ENCODE measurements around the gene SAMD4A.

The SAMD4A gene

GRCh38 chr14:54650331-54650958 is 83.5 kb downstream of the SAMD4A start:
- Histone ChIP-seq H3K4me1 (ENCODE audit: control insufficient read depth in 1 of 2, insufficient read depth in 1 of 2, low read depth in 1 of 2, low read length in 1 of 2) (no peaks in the 10 kb centered on the region), H3K36me3 (no peaks in the 10 kb centered on the region), H3K4me3 (ENCODE audit: low read depth in 1 of 2, low read length in 1 of 2) (no peak overlapping the region), H3K27me3 (peaks cover 13% of the 10 kb centered on the region), H3K9me3 (no peaks in the 10 kb centered on the region), H3K27ac (no peak overlapping the region)
- no peak for TF ChIP-seq CTCF (IDR thresholded peaks at IDR 0.05)

GRCh38 chr14:54650959-54651351 is 84.0 kb downstream of the SAMD4A start:
- Histone ChIP-seq H3K27ac (no peak overlapping the region), H3K36me3 (no peaks in the 10 kb centered on the region), H3K27me3 (peaks cover 13% of the 10 kb centered on the region), H3K9me3 (no peaks in the 10 kb centered on the region), H3K4me1 (ENCODE audit: control insufficient read depth in 1 of 2, insufficient read depth in 1 of 2, low read depth in 1 of 2, low read length in 1 of 2) (no peaks in the 10 kb centered on the region), H3K4me3 (ENCODE audit: low read depth in 1 of 2, low read length in 1 of 2) (no peak overlapping the region)
- no peak for TF ChIP-seq CTCF (IDR thresholded peaks at IDR 0.05)

GRCh38 chr14:54651649-54652048 is 84.7 kb downstream of the SAMD4A start:
- H3K27ac ChIP-seq, result no peak overlapping the region
- no peak for TF ChIP-seq CTCF (IDR thresholded peaks at IDR 0.05)
- no peaks in the 10 kb centered on the region for H3K9me3 ChIP-seq
- no peak overlapping the region for H3K4me3 ChIP-seq (ENCODE audit: low read depth in 1 of 2, low read length in 1 of 2)
- no peaks in the 10 kb centered on the region for H3K4me1 ChIP-seq (ENCODE audit: control insufficient read depth in 1 of 2, insufficient read depth in 1 of 2, low read depth in 1 of 2, low read length in 1 of 2)
- H3K36me3 ChIP-seq, result no peaks in the 10 kb centered on the region
- peaks cover 13% of the 10 kb centered on the region for H3K27me3 ChIP-seq

GRCh38 chr14:54652188-54652587 is 85.3 kb downstream of the SAMD4A start:
- H3K4me3 ChIP-seq (ENCODE audit: low read depth in 1 of 2, low read length in 1 of 2), result no peak overlapping the region
- TF ChIP-seq CTCF (IDR thresholded peaks at IDR 0.05), result no peak

GRCh38 chr14:54652605-54653052 is 85.7 kb downstream of the SAMD4A start:
- Histone ChIP-seq H3K27ac (no peak overlapping the region), H3K36me3 (no peaks in the 10 kb centered on the region), H3K4me3 (ENCODE audit: low read depth in 1 of 2, low read length in 1 of 2) (no peak overlapping the region), H3K9me3 (no peaks in the 10 kb centered on the region), H3K27me3 (peaks cover 13% of the 10 kb centered on the region), H3K4me1 (ENCODE audit: control insufficient read depth in 1 of 2, insufficient read depth in 1 of 2, low read depth in 1 of 2, low read length in 1 of 2) (no peaks in the 10 kb centered on the region)
- TF ChIP-seq CTCF (IDR thresholded peaks at IDR 0.05), result no peak

More at GRCh38 chr14:54652188-54652587, 85.3 kb downstream of the SAMD4A start:
- H3K4me1 ChIP-seq (ENCODE audit: control insufficient read depth in 1 of 2, insufficient read depth in 1 of 2, low read depth in 1 of 2, low read length in 1 of 2), result no peaks in the 10 kb centered on the region
- H3K9me3 ChIP-seq, result no peaks in the 10 kb centered on the region
- no peak overlapping the region for H3K27ac ChIP-seq
- no peaks in the 10 kb centered on the region for H3K36me3 ChIP-seq
- peaks cover 13% of the 10 kb centered on the region for H3K27me3 ChIP-seq
